ENCODE measurements around the gene MIER2.

MIER2 gene

DNA sequence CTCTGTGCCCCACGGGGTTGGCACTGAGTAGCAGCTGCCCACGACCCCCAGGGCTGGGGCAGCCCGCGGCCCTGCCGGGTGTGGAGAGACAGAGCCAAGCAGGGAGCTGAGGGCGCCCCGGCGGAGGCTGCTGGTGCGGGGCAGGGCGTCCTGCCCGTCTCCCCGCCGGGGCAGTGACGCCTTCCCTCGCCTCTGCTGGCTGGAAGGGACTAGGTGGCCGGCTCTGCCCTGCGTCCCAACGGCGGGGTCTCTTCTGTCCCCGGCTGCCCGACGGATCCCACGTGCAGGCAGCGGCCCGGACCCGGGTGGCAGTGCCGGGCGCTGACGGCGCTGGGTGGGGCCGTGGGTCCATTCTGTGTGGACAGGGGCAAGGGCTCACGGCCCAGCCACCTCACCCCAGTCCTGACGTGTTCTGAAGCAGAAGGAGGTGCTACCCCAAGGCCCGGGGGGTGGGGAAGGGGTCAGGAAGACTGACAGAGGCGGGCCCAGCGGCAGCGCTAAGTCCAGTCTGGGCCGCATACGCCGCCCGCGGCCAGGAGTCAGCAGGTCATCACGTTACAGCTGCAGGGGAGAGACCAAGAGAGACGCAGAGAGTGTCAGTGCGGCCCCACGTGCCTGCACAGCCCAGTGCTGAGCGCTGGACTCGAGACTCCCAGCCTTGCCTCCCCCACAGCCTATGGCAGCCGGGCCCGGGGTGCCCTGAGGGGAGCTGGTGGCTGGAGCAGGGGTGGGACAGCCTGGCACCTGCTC is 38.3 kb downstream of the MIER2 start:
- DNase-seq = no peak

DNA sequence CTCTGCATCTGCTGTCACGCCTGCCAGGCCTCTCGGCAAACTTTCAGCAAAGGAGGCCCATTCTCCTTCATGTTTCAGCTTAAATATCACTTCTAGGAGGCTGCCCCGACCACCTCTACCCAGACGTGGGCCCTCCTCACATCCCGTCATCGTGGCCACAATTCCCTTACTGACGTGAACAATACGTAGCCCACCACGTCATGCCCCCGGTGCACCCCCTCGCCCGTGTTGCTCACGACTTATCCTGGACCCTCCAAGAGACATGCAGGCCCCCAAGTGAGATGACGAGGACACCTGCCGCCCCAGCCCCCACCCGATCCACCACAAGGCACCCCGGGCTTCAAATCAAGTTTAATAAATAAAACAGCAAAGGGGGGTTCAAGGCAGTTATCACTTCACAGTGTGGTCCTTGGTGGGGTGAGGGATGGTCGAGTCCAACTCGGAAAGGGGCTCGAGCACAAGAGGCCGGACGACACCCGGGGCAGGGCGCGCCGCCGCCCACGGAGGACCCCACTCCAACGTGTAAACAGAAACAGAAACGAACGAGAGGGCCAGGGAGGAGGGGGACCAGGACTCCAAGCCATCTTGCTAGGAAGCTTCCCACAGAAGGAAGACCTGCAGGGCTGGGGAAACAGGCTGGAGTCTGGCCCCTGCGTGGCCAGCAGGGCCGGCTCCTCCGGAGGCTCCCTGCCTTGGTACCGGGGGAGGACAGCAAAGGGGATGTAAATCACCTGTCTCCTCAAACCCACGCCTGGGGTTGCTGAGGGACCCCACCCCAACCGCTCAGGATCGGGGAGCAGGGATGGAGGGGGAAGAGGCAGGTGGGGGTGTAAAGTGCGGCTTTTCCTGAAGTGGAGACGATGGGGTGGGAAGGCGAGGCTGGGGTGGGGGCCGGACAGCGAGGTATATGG is 39.1 kb downstream of the MIER2 start:
- DNase-seq = no peak

DNA sequence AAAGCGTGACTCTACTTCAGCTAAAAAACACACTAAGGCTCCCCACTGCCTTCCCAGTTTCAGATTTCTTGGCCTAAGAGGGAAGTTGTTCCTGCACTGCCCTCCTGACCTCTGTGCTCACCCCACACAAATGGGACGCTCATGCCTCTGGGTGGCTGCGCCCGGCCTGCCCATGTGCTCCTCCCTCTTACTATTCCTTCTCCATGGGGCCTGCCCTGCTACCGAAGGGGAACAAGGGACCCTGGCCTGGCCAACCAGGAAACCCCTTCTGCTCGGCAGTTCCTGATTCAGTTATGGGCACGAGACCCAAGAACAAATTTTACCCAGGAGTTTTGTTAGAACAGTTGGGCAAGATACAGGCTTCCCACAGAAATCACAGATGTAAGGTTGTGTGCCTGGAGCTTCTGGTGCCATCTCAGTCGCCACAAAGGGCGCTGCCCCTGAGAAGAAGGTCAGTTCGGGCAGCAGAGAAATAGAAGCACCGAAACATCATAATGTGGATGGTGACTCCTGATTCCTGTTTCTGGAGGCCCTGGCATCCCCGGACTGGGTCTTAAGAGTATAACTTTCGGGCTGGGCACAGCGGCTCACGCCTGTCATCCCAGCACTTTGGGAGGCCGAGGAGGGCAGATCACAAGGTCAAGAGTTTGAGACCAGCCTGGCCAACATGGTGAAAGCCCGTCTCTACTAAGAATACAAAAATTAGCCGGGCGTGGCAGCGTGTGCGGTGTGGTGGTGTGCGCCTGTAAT is 47.9 kb downstream of the MIER2 start:
- DNase-seq = no peak

DNA sequence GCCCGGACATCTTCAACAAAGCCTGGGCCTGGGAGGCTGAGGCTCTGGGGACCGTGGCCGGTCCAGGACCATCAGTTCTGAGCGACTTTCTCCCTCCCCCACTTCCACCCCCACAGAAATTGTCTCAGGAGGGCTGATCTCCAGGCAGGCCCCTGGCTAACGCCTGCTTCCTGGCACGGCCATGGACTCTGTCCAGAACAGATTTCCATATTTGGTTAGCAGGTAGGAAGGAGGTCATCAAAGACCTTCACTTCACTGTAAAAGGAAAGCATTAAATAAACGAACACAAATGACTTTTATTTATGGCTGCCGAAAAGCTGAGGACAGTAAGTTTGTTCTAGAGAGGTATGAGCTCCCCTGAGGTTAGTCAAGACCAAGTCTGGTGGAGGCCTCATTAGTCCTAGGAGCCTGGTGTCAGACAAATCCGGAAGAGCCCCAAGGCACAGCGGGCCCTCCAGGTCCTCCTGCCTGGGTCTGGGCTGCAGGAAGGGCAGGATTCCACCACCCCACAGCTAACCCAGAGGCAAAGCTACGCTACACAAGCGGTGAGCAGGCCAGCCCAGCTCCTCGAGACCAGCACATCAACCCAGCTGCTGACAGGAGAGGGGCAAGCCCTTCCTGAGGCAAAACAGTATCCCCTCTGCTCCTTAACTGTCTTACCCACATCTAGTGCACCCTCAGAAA is 48.8 kb downstream of the MIER2 start:
- no peak for DNase-seq

DNA sequence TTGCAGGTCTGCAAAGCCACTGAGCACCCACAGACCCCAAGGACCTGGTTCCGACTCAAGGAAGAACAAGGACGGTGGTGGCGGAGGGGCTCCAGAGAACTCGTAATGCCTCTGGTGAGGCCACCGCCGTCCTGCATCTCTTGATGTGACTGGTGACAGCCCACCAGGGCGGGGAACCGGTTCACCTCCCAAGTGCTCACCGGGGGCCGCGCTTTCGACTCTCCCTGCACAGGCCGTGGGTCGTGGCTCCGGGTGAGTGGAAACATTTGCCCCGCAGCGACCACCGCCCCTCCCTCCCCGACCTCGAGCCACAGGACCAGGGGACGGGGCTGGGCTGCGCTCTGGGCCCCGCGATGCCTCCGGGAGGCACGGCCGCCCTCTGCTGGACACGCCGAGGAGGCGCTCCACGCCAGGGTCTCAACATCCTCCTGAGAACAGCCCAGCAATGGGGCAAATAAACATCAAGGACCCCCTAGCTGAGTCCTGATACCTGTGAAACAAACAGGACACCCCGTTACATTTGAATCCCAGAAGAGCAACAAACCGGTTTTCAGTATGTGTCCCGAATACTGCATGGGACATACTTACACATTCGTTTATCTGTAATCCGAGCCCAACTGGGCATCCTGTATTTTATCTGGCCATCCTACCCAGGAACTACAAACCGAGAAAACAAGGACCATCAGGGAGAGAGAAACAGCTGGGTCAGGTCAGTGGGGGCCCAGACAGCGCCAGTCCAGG is 49.5 kb downstream of the MIER2 start:
- no peak for DNase-seq

DNA sequence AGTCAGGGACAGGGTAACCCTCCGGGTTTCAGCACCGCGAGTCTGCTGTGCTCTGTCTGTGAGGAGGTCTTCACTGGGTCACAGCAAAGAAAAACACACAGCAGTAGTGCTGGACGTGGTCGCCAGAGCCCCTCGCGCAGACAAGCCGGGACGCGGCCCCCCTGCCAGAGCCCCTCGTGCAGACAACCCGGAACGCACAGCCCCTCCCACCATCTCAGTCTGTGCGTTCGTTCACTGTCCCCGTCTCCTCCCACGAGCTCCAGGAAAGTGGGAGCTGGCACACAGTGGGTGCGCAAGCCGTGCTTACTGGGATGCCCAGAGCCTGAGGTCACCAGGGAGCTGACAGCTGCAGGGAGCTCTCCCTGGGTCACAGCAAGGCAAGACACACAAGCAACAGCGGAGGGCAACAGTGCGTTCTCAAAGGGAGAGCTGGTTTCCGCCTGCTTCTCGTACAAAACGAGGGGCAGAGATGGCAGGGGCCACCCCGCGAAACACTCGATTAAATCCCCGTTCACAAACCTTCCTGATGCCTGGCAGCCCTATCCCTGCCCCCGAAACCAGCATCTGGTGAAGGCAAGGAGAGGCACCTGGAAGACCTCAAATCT is 50.2 kb downstream of the MIER2 start:
- no peak for DNase-seq

DNA sequence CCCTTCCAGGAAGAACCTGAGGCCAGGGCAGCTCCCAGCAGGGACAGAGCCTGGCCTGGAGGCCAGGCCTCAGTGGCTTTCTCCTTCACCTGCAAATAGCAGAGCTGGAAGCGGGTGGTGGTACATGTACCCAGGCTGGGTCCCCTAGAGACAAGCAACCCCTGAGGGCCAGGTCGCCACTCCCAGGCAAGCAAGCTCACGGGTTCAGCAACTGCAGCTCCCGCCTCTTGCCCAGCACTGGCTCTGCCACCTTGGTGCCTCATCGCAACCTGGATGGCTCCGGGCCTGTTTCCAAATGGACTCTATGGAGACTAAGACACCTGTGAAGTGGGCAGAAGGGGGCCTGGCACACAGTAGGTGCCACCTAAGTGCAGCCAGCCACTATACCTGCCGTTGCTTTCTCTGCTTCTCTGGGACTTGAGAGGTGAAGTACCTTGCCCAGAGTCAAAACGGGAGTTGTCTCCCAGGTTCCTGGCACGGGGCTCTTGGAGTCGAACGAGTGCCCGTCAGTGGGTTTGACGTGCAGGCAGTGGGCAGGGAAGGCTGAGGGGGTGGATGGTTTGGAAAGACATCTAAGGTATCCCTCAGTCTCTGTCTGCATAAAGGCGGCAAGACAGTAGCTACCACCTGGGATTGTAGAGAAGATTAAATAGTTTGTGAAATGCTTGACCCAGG is 51.0 kb downstream of the MIER2 start:
- DNase-seq = no peak

DNA sequence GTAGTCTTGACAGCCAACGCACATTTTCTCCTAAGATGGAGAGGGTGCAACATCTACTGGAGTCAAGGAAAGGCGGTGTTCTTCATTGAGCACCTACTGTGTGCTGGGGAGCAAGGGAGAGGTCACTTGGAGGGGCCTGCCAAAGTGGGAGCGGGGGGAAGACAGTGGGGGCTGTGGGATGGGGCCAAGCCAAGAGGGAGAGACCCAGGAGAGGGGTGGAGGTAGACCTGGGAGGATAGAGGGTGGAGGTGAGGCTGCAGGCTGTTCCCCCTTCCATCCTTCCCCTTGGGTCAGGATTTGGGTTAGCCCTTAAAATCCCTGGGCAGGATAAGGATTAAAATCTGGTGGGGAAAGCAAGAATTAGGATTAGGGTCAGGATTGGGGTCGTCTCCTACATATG is 51.6 kb downstream of the MIER2 start:
- DNase-seq = no peak

DNA sequence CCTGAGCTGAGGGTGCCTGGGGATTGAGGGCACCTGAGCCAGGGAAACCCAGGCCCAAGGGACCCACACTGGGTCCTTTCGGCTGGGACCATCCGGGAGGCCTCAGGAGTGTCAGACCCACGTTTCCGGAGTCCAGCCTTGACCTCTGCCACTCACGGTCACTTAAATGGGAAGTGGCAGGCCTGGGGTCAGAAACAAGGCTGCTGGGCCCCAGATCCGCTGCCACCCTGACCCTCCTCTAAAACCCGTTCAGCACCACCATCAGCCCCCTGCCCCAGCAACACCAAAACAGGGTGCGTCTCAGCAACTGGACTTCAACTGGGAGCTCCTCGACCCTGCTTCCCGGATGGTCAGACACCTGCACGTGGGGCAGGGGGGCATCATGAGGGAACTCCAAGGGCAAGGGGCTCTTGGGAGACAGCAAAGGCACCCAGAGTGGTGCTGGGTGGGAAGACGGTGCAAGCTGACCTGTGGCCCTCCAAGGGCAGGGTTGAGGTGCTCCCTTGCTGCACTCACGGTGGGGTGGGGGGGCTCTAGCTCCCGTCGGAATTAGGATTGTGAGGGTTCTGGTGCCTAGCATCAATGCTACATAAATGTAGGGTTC is 52.2 kb downstream of the MIER2 start:
- DNase-seq = no peak

DNA sequence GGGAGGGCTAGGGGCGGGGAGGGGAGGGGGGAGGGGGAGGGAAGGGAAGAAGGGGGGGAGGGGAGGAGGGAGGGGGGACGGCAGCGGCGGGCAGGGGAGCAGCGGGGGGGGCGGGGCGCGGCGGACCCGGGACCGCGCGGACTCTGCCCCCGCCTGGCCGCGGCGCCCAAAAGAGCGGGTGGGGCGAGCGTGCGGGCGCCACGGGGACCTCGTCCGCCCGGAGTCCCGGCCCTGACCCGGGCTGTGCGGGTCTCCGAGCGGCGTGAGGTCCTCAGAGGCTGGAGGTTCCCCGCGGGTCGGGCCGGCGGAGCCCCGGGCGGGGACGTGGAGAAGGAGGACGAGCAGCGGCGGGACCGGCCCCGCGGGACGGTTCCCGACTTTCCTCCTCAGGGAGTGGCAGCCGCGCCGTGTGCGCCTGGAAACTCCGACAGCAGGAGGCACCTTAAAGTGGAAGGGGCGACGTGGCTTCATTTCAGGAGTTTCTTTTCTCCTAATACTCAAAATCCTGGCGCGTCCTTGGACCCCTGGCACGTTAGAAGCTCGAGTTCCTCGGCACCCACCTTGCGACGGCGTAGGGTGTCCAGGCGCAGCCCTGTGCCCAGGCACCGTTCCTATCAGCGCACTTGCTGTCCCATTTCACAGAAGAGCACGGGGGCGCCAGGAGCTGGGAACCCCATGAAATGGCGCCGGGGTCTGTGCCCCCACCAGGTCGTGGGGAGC is 52.9 kb downstream of the MIER2 start:
- no peak for DNase-seq

DNA sequence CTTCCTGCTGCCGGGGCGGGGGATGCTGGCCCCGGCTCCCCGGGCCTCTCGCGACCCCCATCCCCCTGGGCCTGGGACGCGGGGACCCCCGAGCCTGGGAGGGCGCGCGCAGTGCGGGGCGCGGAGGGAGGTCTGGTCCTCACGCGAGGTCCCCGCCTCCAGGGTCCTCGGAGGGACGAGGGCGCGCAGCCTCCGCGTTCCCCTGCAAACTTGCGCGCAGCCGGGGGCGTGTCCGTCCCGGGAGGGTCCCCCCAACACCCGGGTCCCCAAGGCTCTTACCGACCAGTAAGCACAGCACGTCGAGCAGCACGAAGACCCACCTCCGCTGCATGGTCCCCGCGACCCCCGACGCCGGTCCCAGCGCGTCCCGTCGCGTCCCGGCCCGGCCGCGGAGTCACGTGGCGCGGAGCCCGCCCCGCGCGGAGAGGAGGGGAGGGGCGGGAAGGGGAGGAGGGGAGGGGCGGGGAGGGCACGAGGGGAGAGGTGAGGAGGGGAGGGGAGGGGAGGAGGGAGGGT is 53.5 kb downstream of the MIER2 start, which contains the start of gene PLPP2:
Gene PLPP2 (minus strand): TSS at position 398 of the 516 bp plus-strand sequence. CDS start 67 bp downstream, at position 331.
- DNase-seq = no peak

DNA sequence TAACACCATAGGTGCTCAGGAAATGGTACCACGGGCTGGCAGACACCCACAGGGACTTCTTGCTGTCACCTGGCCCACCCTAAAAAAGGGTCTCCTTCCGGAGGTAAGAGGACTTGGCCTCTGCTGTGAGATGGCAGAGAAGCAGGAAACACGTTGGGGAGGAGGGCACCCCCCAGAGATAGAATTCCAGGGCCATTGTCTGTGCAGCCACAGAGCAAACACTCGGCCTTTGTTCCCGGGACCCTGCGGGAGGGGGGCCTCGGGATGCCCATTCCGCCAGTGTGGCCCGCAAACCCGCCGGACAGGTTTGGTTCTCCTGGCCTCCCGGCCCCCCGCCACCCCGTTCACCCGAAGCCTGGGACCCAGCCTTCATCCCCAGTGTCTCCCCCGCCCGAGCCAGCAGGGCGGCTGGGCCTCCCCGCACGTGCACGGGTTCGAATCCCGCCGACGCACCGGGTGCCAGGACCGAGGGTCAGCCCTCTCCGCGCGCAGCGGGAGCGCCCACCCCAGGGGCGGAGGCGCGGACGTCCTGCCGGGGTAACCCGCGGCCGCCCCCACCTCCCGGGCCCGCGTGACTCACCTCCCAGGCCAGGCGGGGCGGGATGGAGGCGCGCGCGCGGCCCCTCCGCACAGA is 54.1 kb downstream of the MIER2 start:
- no peak for DNase-seq

DNA sequence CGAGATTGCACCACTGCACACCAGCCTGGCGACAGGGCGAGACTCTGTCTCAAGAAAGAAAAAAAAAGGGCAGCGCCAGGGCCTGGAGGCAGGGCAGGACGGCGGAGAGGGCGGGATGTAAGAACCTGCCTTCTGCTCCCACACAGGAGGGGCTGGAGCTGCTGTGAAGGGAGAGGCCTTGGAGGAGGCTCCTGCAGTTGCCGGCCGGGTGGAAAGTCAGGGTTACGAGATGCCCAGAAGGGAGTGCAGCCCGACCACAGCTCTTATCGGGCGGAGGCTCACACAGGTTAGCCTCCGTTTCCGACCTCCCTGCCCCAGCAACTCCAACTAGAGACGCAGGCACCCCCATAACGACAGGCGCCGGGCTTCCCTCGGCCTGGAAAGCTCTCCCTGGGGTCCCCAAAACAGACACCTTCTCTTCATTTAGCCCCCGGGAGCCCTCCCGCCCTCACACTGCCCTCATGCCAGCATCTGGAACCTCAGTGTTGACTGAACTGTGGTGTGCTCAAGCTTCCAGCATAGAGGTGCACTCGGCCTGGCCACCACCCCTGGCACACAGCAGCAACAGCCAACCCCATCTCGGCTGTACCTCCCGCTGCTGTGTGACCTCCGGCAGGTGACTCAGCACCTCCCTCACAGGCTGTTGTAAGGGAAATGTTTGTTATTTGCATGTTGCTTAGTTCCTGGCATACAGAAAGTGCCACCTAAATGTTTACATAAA is 54.8 kb downstream of the MIER2 start:
- no peak for DNase-seq

DNA sequence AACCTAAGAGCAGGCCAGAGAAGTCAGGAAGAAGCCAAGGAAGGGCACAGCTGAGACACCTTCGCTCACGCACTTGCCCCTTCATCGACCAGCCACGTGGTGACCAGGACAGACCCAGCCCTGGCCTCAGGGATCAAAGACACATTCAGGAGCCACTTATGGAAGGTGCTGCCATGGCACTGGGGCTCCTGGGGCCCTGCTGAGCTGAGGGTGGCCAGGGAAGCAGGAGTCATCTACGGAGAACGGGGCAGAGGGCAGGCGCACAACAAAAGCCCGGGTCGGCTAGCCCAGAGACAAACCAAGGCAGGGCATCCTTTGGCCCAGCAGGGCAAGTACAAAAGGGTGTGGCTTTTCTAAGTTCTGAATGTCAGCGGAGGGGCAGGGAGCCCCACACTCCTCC is 55.7 kb downstream of the MIER2 start:
- no peak for DNase-seq

DNA sequence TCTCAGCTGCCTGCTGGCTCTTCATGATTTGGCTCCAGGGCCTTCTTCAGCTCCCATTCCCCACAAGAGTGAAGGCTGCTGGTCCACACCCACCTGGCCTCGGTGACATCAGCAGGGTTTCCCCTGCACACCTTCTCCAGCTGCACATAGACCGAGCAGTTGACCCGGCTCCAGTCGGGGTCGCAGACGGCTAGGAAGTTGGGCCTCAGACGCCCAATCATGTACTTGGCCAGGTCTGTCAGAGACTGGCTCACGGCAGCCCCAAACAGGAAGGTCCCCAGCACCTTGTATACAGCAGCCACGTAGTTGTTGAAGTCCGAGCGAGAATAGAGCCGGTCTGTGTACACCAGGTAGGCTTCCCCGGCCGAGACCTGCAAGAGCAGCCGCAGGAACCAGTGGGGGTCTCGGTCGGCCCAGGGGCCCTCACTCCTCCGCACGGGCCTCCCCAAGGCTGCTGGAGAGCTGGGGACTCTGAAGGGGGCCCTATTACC is 57.2 kb downstream of the MIER2 start:
- DNase-seq = no peak

DNA sequence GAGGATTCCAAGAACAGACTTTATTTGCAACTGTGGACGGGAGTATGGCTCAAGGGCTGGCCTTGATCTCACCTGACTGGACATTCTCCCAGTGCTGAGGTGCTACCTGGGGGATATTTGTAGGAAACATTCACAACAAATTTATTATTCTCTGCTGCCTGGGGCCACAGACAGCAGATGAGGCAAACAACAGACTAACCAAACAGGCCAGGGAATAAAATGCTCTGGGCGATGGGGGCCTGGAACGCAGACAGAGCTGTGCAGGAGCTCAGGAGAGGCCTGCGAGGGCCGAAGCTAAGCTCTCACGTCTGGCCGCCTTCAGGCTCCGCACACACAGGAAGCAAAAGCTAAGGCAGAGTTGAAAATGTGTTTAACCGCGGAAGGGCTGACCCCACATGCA is 61.2 kb downstream of the MIER2 start:
- DNase-seq = no peak

DNA sequence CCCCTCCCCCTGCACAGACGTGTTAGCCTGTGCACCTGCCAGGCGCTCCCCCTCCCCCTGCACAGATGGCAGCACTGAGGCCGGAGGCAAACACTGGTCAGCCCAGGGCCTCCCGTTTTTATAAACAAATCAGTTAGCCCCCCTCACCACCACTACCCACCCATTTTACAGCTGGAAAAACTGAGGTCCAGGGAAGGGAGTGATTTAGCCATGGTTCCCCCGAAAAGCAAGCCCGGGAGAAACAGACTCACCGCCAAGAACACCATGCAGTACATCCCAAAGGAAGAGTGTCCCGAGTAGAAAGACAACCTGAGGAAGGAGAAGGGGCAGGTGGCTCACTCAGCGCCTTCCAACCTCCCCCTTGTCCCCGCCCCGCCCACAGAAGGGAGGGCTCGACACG is 62.1 kb downstream of the MIER2 start:
- DNase-seq = no peak

DNA sequence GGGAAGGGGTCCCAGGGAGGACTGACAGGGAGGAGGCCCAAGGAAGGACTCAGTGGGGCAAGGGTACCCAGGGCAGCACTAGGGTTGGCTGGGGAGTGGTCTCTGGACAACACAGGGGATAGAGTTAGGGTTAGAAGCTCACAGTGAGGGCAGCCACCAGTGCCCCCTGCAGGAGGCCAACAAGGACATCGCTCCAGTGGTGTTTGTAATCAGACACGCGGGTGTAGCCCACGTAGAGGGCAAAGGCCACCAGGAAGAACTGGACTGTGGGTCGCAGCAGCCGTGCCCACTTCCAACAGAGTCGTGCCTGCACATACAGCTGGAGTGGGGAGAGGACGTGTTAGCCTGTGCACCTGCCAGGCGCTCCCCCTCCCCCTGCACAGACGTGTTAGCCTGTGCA is 62.6 kb downstream of the MIER2 start:
- DNase-seq = no peak

All from SHP77 treated with DMSO at 0.1 percent for 48 hours (cell line).